GM19328 (cell line): ENCODE measurements around the gene GOLGA8M.
"Not testable (repeated sequence)": the region's sequence is repeated elsewhere in the genome, so short reads cannot be mapped to it uniquely, and the experiment has no call there.

ENCODE experiments used
- ATAC-seq: cut with Tn5 transposase; IDR thresholded peaks from one replicate; pipeline ENCODE4 v1.9.1; 2021; ENCODE audit warnings: mild to moderate bottlenecking, moderate library complexity; ENCODE audit not compliant: unreplicated experiment

GOLGA8M gene

GRCh38 chr15:28663717-28664116 lies 48.5 kb downstream of the GOLGA8M start:
- ATAC-seq = not testable (repeated sequence)

GRCh38 chr15:28660750-28661149 lies 51.5 kb downstream of the GOLGA8M start:
- not testable (repeated sequence) for ATAC-seq

GRCh38 chr15:28656018-28656360 lies 56.2 kb downstream of the GOLGA8M start:
- not testable (repeated sequence) for ATAC-seq

GRCh38 chr15:28655329-28656017 lies 56.7 kb downstream of the GOLGA8M start:
- not testable (repeated sequence) for ATAC-seq

- ATAC-seq = not testable (repeated sequence)
Measured at GRCh38 chr15:28654194-28654593, 58.0 kb downstream of the GOLGA8M start.

GRCh38 chr15:28652538-28652937 lies 59.7 kb downstream of the GOLGA8M start:
- not testable (repeated sequence) for ATAC-seq
